GM12873 (cell line): ENCODE measurements around the gene ANKRD11.

Experiments
- TF ChIP-seq, protein P1 (sequence below): IDR thresholded peaks from 2 replicates; pipeline ENCODE4 v1.5.1; 2012; ENCODE audit warnings: low read depth, mild to moderate bottlenecking, moderate library complexity, low read length, control low read depth; ENCODE audit not compliant: insufficient read depth; ENCODE audit errors: missing control alignments

ANKRD11 gene

DNA sequence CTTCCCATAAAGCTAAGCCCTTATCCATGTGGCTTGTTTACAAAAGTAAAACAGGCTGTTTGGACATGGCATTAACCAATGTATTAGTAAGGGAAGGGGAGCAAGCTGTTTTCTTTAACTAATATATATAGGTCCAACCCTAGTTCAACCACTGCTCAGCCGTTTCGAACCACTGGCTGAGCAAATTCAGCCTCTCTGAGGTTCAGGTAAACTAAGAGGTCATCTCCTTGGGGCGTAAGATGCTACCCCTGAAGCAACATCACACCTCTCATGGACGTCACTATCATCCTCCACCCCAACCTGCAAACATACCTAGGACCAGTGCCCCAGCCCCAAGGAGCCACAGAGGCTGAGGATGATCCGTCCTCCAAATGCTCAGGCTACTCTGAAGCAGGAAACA lies 45.2 kb downstream of the ANKRD11 start:
- TF ChIP-seq, protein P1, sequence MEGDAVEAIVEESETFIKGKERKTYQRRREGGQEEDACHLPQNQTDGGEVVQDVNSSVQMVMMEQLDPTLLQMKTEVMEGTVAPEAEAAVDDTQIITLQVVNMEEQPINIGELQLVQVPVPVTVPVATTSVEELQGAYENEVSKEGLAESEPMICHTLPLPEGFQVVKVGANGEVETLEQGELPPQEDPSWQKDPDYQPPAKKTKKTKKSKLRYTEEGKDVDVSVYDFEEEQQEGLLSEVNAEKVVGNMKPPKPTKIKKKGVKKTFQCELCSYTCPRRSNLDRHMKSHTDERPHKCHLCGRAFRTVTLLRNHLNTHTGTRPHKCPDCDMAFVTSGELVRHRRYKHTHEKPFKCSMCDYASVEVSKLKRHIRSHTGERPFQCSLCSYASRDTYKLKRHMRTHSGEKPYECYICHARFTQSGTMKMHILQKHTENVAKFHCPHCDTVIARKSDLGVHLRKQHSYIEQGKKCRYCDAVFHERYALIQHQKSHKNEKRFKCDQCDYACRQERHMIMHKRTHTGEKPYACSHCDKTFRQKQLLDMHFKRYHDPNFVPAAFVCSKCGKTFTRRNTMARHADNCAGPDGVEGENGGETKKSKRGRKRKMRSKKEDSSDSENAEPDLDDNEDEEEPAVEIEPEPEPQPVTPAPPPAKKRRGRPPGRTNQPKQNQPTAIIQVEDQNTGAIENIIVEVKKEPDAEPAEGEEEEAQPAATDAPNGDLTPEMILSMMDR: no peak

DNA sequence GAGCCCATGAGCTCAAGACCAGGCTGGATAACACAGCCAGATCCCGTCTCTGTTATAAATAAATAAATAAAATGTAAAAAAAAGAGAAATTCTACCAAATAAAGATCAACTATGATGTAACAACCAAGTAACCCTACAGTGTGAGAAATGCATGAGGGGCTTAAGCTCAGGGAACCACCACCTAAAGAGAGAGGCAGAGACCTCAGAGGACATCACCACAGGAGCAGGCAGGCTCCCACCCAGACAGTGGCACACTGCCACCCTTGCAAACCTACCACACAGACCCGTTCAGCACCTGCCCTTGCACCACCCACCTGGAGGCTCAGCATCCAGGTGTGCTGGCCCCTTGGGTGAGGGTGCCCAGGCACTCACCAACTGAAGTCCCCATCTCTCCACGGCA lies 45.6 kb downstream of the ANKRD11 start:
- TF ChIP-seq, protein P1: no peak

DNA sequence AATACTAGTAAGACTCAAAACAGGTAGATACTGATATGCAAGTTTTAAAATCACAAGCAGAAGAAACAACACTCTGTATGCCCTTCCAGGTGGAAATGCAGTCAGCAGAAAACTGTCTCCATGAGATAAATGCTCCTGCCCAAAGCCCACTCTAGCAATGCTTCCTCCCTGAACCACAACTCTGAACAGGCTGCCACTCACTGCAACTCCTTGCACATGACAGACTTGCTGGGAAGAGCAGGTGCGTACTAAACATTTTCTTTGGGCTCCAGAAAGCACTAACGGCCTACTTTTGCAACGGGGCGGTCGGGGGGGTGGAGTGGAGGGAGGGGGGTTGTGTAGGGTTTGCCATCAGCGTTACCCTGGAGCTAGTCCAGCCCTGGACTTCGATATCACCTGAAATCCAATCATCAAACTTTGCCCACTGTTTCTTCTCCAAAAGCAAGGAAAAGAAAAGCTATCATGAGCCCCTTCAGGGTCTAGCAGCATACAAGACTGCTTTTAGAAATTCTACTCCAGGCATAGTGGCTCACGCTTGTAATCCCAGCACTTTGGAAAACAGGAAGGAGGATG lies 46.1 kb downstream of the ANKRD11 start:
- TF ChIP-seq, protein P1: no peak

DNA sequence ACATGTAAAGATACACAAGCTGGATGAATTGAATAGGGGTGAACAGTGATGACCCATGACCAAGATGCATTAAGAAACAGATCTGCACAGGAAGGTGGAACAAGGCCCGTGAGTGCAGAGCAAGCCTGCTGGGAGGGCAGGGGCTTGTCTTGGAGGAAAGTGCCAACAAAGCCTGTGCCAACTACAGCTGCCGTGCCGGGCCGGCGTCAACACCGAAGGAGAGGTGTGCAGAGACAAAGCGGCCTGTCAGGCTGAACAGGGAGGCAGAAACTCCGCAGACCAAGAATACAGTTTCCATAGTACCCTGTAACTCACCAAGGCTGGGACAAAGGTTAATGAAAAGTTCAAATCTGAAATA lies 46.7 kb downstream of the ANKRD11 start:
- TF ChIP-seq, protein P1: no peak

DNA sequence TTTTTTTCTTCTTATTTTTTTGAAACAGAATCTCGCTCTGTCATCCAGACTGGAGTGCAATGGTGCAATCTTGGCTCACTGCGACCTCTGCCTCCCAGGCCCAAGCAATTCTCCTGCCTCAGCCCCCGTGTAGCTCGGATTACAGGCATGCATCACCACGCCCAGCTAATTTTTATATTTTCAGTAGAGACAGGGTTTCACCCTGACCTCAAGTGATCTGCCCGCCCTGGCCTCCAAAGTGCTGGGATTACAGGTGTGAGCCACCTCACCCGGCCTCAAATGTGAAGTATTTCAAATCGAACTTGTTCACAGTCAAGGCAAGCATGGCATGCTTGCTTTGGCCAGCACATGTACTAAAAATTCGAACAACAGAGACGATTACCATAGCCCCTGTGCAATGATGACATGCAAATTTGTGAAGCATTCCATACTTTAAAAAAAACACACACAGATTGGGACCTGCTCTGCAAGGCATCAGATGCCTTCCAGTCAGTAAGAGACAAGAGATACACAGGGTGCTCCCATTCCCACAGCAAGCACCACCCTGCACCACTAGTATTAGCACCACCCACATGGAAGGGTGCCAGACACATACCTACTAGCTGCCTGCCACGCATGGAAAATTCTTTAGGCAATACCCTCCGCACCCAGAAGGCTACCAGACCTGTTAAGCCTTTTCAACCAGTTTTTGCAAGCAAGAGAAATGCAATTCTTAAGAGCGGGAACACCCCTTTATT lies 47.2 kb downstream of the ANKRD11 start:
- TF ChIP-seq, protein P1: no peak

DNA sequence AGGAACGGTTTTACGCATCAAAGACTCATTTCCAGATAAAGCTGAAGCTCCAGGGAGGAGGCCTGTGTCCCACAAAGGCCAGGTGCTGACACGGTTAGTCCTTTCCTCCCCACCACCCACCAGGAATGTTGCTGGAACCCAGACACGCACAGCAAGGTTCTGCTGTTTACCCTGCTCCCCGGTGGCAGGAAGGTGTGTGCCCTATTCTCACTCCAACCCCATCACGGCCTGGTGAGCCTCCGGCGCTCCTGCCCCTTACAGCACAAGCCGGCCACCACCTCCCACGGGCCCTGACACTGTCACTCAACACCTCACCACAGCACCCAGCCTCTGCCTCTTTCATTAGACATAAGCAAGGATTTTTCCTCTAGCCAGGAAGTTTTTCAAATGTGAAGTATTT lies 47.8 kb downstream of the ANKRD11 start:
- TF ChIP-seq, protein P1: no peak

DNA sequence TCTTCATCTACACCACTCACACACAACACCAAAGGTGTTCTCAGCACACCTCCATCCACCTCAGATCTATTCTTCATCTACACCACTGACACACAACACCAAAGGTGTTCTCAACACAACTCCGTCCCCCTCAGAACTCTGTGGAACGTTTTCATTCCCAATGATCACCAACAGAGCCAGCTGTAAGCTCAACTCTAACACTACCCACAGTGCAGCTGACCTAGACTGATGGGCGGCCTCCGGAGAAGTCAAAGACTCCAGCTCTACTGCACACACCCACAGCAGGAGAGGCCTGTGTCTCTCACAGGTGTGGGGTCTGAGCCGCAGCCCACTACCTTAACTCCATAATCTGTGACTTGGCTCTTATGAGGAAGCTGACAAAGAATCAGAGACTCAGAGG lies 50.7 kb downstream of the ANKRD11 start:
- TF ChIP-seq, protein P1: no peak
